Left lung (tissue), 10 donors: ENCODE data around the gene KLHDC9. TPM values are rescaled to one million over a fixed set of nuclear protein-coding genes. Genes with fewer than 3 reads are reported as not detected.

Experiments used
- ATAC-seq: fragments of 200-7000 bp; cut with Tn5 transposase; one replicate; pipeline ENCODE4 v1.9.1; 2020; ENCODE audit warnings: moderate library complexity
- DNase-seq, 4 donors: peaks; one replicate each; pipeline ENCODE4 v3.0.0-alpha.2; 2013 to 2020
- H3K27ac ChIP-seq, 2 donors: fragments of 200-600 bp; sonication (generic) in 1 of 2; one replicate each; pipeline versions ENCODE4 v1.5.0 to v1.8.0; 2020 to 2021
- H3K27me3 ChIP-seq, 2 donors: fragments of 200-600 bp; sonication (generic) in 1 of 2; one replicate each; pipeline versions ENCODE4 v1.5.0 to v1.8.0; 2020 to 2021
- H3K36me3 ChIP-seq, 2 donors: fragments of 200-600 bp; sonication (generic) in 1 of 2; one replicate each; pipeline versions ENCODE4 v1.5.0 to v1.8.0; 2020 to 2021
- H3K4me1 ChIP-seq, 2 donors: fragments of 200-600 bp; one replicate each; pipeline ENCODE4 v1.8.0; 2021
- H3K4me3 ChIP-seq, 2 donors: fragments of 200-600 bp; sonication (generic) in 1 of 2; one replicate each; pipeline versions ENCODE4 v1.5.0 to v1.8.0; 2020 to 2021; ENCODE audit warnings: mild to moderate bottlenecking in 1 of 2
- H3K9me3 ChIP-seq, 2 donors: fragments of 200-600 bp; sonication (generic) in 1 of 2; one replicate each; pipeline versions ENCODE4 v1.5.0 to v1.8.0; 2020 to 2021
- intact Hi-C, 2 donors: fragments of 100-400 bp; cut with DNase I; formaldehyde crosslinking; loops; one replicate each; pipeline versions ENCODE4 v1.11.2 to v1.14.2; 2022
- polyA plus RNA-seq, 6 donors: library from polyadenylated mRNA; unstranded; fragments of 120-200 nt; gene quantifications; one replicate each; pipeline ENCODE4 v1.2.1, GENCODE V29; 2013; ENCODE audit not compliant: insufficient read length in 6 of 6
- total RNA-seq, 2 donors: library from RNA; stranded (reverse); fragmentation: NEBNext Ultra II Directional; extraction: Animal tissue kit (Norgen Biotek cat#: 25700); gene quantifications; one replicate each; pipeline ENCODE4 v1.2.1, GENCODE V29; 2021
- TF ChIP-seq, protein P1 (sequence below), 2 donors: fragments of 200-600 bp; sonication (generic) in 1 of 2; IDR thresholded peaks; one replicate each; pipeline versions ENCODE4 v1.5.0 to v1.8.0; 2021; ENCODE audit warnings: antibody characterized with exemption in 2 of 2
- donor health status: DM: no; HTN: yes; CAD: no.
- donor health status: DM: no; HTN: no; CAD: no.

The KLHDC9 gene
- total and polyA plus RNA-seq, 8 donors = 4.3 to 10.3 (median 5.1) TPM

DNA sequence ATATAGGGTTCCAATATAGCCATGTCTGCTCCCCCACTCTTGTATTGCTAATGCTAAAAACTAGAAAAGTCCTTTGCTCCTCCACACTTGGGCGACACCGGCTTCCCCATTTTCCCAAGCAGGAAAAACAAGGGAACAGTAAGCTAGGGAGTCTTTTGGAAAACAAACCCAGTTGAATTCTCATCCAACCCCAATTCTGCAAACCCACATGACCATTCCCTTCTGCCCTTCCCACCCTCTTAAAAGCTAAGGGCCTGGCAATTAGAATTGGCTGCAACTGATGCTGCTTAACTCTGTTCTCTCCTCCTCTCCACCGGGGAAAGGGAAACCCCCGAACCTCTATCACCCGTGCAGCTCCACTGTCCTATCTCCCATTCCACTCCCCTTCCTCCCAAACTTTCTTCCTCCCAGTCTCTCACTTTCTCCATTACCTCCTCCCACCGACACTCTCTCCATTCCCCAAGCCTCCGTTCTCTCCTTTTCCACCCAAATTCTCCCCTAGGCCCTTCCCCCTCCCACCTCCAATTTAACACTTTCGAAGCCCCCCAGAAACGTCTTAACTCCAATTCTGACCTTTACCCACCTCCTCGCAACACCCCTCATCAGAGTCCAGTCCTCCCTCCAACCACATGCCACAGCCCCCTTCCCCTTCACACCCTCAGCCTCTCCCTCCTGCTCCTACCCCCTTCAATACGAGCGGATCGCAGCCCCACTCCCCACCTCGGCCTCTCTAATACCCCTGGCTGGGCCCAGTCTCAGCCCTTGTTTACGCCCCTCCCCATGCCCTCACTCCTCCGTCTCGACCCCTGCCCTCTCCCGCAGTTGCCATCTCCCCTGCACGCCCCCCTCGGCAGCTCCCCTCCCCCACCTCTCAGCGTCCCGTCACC lies 33.6 kb downstream of the KLHDC9 start:
- no peaks in the 10 kb centered on the region for H3K27me3 ChIP-seq
- TF ChIP-seq, protein P1, sequence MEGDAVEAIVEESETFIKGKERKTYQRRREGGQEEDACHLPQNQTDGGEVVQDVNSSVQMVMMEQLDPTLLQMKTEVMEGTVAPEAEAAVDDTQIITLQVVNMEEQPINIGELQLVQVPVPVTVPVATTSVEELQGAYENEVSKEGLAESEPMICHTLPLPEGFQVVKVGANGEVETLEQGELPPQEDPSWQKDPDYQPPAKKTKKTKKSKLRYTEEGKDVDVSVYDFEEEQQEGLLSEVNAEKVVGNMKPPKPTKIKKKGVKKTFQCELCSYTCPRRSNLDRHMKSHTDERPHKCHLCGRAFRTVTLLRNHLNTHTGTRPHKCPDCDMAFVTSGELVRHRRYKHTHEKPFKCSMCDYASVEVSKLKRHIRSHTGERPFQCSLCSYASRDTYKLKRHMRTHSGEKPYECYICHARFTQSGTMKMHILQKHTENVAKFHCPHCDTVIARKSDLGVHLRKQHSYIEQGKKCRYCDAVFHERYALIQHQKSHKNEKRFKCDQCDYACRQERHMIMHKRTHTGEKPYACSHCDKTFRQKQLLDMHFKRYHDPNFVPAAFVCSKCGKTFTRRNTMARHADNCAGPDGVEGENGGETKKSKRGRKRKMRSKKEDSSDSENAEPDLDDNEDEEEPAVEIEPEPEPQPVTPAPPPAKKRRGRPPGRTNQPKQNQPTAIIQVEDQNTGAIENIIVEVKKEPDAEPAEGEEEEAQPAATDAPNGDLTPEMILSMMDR (IDR thresholded peaks at IDR 0.05) = no peak
- H3K9me3 ChIP-seq = no peaks in the 10 kb centered on the region
- intact Hi-C loops = no loop called here
- ATAC-seq (peak; percentile 37), DNase-seq (peak in 1 of 4 donors; percentile 43)
- peaks cover 0 to 26% of the 10 kb centered on the region in 2 donors for H3K36me3 ChIP-seq
- H3K4me1 ChIP-seq = peaks cover 8 to 69% of the 10 kb centered on the region in 2 donors
- peak overlapping the region; percentile 58 to 68 for H3K4me3 ChIP-seq
- H3K27ac ChIP-seq = peak overlapping the region; percentile 95 to 97

DNA sequence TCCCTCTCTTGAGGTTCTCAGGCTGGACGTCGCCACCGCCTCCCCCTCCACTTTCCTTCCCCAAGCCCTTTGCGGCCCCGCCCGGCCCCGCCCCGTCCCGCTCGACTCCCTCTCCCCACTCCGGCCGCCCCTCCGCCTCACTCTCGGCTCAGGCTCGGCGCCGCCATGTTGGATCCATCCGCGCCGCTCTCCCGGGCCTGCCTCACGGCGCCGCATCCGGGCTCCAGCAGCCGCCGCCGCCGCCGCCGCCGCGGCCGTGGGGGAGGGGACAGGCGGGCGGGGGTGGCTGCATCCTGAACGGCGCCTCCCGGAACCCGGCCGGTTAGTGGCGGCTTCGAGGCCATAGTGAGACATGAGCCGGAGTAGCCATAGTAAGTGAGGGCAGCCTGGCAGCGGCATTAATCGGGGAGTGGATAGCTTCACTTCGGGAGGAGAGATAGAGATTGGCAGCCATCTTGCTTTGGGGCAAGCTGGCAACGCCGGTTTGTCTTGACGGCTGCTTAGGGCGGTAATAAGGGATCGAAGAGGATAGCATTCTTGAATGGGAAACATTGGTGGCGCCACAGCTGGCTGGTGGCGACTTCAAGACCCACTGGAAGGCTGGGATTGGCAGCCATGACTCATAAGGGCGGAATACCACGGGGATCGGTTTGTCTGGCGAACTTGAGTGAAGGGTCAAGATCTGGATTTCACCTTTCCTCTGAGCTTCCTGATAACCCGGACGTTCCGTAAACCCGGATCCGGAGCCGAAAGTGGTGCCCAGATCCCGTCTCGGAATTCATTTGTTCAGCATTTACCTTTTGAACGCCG lies 34.5 kb downstream of the KLHDC9 start, which contains the start of gene DEDD:
Gene DEDD, minus strand, starts transcription at position 258 of the 810 bp plus-strand sequence. CDS start 8,205 bp downstream, outside the sequence.
- Histone ChIP-seq H3K4me3 (peak within 1 kb of the TSS; percentile 58 to 68), H3K27ac (peak within 1 kb of the TSS; percentile 95 to 97), H3K4me1 (peaks cover 8 to 64% of the 10 kb centered on the region in 2 donors), H3K27me3 (no peaks in the 10 kb centered on the region), H3K9me3 (no peaks in the 10 kb centered on the region), H3K36me3 (peaks cover 0 to 18% of the 10 kb centered on the region in 2 donors)
- TF ChIP-seq, protein P1 (IDR thresholded peaks at IDR 0.05) = no peak
- ATAC-seq (peak; percentile 92), DNase-seq (peak; percentile 93 to 97 (median 95))
- intact Hi-C loops = no loop called here

DNA sequence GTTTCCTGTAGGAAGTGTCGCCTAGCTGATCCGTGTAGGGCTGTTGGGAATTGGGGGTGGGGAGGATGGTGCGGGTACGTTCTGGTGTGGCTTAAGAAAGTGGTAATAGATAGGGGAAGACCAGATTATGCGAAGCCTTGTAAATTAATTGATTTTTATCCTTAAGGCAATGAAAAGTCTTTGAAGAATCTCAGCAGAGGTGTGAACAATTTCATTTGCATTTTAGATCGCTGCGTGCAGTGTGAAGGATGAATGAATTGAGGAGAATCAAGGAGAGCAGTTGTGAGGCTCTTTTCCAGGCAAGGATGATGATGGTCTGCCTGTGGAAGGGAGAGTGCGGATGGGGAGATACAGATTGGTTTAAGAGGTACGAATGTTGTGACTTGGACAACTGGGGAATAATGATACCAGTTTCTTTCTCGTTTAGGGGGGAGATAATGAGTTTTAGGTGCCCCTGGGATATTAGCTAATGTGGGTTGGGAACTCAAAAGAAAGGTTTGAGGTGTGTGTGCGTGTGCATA lies 35.1 kb downstream of the KLHDC9 start:
- intact Hi-C loops = no loop called here
- Histone ChIP-seq H3K36me3 (peaks cover 0 to 12% of the 10 kb centered on the region in 2 donors), H3K4me3 (peak overlapping the region; percentile 58 to 68), H3K9me3 (no peaks in the 10 kb centered on the region), H3K27me3 (no peaks in the 10 kb centered on the region), H3K4me1 (peaks cover 8 to 64% of the 10 kb centered on the region in 2 donors), H3K27ac (peak overlapping the region; percentile 95 to 97)
- ATAC-seq = no peak
- no peak for DNase-seq
- TF ChIP-seq, protein P1 (IDR thresholded peaks at IDR 0.05) = no peak

DNA sequence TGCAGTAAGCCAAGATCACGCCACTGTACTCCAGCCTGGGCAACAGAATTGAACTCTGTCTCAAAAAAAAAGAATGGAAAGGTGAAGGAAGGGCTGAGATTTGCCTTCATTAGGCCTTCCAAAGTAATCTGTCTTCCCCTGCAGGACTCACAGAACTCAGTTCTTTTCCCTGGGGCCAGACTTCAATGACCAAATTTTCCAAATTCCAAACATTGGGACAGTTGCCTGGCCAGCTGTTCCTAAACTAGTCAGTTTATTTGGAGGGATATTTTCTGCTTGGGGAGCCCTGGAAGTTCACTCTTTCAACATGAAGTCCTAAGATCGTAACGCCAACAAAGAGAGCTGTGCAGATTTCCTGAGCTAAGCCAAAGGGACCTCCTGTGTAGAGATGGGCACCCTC lies 39.7 kb downstream of the KLHDC9 start:
- H3K9me3 ChIP-seq = no peaks in the 10 kb centered on the region
- H3K36me3 ChIP-seq = no peaks in the 10 kb centered on the region
- ATAC-seq (no peak), DNase-seq (no peak)
- H3K27me3 ChIP-seq = no peaks in the 10 kb centered on the region
- H3K4me3 ChIP-seq = no peak overlapping the region
- H3K4me1 ChIP-seq = peaks cover 3 to 34% of the 10 kb centered on the region in 2 donors
- intact Hi-C loops = no loop called here
- TF ChIP-seq, protein P1 (IDR thresholded peaks at IDR 0.05) = no peak
- H3K27ac ChIP-seq = no peak overlapping the region
